Mucosa of stomach (tissue), 1 donor: ENCODE results near the gene APOBEC3F.
"Not testable (repeated sequence)": the region's sequence is repeated elsewhere in the genome, so short reads cannot be mapped to it uniquely, and the experiment has no call there.

ENCODE experiments used
- H3K27me3 ChIP-seq: one replicate; pipeline ENCODE4 v1.7.0; 2013; ENCODE audit warnings: mild to moderate bottlenecking, low read length; ENCODE audit not compliant: control insufficient read depth, insufficient read depth
- H3K36me3 ChIP-seq: one replicate; pipeline ENCODE4 v1.7.0; 2013; ENCODE audit warnings: low read length; ENCODE audit not compliant: control insufficient read depth, insufficient read depth
- H3K4me1 ChIP-seq: one replicate; pipeline ENCODE4 v1.7.0; 2013; ENCODE audit warnings: mild to moderate bottlenecking, low read length; ENCODE audit not compliant: control insufficient read depth, insufficient read depth
- H3K4me3 ChIP-seq: one replicate; pipeline ENCODE4 v1.7.0; 2013; ENCODE audit warnings: low read length
- H3K9ac ChIP-seq: one replicate; pipeline ENCODE4 v1.7.0; 2013; ENCODE audit warnings: mild to moderate bottlenecking, low read length, moderate library complexity
- H3K9me3 ChIP-seq: one replicate; pipeline ENCODE4 v1.7.0; 2013; ENCODE audit warnings: mild to moderate bottlenecking, low read length, moderate library complexity; ENCODE audit not compliant: control insufficient read depth
- donor health status: Pancreatic carcinoma.

The APOBEC3F gene

DNA sequence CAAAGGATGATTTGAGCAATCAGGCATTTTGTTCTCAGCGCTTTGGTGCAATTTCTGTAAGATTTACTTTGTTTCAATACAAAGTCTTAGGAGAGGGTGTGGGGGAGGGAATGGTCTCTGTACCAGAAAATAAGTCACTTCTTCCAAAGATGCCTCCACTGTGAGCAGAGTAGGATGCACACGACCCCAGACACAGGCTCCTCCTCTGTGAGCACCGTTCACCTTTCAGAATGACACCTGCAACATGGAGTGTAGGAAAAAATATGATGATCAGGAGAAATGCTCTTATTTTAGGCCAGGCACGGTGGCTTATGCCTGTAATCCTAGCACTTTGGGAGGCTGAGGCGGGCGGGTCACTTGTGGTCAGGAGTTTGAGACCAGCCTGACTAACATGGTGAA, 25.9 kb upstream of the APOBEC3F start:
- Histone ChIP-seq H3K9ac (peak overlapping the region; percentile 75), H3K4me3 (peak overlapping the region; percentile 67)
- not testable (repeated sequence) for H3K4me1 ChIP-seq, H3K36me3 ChIP-seq, H3K9me3 ChIP-seq, H3K27me3 ChIP-seq

DNA sequence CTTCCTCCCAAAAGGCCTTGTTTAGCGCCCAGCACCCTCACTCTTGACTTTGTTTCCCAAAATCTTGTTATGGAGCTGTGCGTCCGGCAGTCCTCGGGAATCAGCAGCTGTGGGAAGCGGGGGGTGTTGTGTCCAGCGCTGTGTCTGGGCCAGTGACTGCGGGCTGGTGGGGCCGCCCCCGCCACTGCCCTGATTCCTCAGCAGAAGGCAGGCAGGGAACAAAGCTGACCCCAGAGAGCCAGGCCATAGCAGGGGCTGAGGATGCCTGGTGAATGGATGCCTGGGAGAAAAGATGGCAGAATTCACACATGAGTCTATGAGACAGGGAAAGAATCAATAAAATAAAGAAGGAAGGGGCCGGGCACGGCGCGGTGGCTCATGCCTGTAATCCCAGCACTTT, 24.1 kb upstream of the APOBEC3F start:
- H3K36me3 ChIP-seq, result no peaks in the 10 kb centered on the region
- H3K27me3 ChIP-seq, result no peaks in the 10 kb centered on the region
- H3K4me1 ChIP-seq, result peaks cover 4% of the 10 kb centered on the region
- H3K9ac ChIP-seq, result no peak overlapping the region
- H3K4me3 ChIP-seq, result no peak overlapping the region
- H3K9me3 ChIP-seq, result no peaks in the 10 kb centered on the region

DNA sequence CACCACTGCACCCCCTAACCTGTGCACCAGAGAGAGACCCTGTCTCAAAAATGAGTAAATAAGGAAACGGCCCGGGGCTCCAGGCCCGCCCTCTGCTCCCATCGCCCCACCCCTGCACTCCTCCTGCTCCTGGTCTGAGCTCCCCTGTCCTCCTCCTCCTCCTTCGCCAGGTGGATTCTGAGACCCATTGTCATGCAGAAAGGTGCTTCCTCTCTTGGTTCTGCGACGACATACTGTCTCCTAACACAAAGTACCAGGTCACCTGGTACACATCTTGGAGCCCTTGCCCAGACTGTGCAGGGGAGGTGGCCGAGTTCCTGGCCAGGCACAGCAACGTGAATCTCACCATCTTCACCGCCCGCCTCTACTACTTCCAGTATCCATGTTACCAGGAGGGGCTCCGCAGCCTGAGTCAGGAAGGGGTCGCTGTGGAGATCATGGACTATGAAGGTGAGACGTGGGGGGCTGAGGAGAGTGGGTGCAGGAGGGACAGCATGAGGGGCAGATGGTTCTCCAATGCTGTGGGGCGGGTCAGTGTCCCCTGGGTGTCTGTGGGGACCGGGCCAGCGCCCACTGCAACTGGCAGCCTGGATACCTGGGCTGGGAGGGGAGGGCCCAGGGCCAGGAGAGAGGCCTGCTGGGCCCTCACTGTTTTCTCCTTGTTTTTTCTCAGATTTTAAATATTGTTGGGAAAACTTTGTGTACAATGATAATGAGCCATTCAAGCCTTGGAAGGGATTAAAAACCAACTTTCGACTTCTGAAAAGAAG, 22.9 kb upstream of the APOBEC3F start:
- H3K36me3 ChIP-seq, result no peaks in the 10 kb centered on the region
- H3K27me3 ChIP-seq, result no peaks in the 10 kb centered on the region
- no peak overlapping the region for H3K4me3 ChIP-seq
- H3K4me1 ChIP-seq, result peaks cover 10% of the 10 kb centered on the region
- no peaks in the 10 kb centered on the region for H3K9me3 ChIP-seq
- H3K9ac ChIP-seq, result no peak overlapping the region

DNA sequence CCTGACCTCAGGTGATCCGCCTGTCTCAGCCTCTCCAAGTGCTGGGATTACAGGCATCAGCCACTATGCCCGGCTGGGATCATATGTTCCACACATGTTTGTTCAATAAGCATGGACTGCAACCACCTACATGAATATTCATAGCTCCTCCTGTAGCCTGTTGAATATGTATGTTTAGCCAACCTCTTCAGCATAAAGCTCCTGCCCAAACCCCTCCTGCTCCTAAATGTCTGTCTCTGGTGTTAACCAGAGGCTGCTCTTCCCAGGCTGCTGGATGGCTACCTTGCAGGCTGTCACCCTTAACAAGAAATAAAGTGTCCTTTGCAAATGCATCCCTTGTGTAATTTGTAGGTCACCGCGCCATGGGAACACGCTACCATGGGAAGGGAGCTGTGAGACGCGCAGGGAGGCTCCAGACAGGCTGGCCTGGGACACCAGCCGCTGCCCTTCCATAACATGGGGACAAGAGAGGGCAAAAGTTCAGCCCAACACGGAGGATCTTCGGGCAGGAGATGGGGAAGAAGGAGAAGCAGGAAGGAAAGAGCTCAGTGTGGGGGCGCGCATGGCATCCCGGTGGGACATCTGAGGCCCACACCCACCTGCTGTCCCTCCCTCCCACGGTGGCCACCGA, 20.5 kb upstream of the APOBEC3F start:
- H3K9me3 ChIP-seq, H3K4me1 ChIP-seq, H3K36me3 ChIP-seq, H3K4me3 ChIP-seq, H3K9ac ChIP-seq, H3K27me3 ChIP-seq: not testable (repeated sequence)

DNA sequence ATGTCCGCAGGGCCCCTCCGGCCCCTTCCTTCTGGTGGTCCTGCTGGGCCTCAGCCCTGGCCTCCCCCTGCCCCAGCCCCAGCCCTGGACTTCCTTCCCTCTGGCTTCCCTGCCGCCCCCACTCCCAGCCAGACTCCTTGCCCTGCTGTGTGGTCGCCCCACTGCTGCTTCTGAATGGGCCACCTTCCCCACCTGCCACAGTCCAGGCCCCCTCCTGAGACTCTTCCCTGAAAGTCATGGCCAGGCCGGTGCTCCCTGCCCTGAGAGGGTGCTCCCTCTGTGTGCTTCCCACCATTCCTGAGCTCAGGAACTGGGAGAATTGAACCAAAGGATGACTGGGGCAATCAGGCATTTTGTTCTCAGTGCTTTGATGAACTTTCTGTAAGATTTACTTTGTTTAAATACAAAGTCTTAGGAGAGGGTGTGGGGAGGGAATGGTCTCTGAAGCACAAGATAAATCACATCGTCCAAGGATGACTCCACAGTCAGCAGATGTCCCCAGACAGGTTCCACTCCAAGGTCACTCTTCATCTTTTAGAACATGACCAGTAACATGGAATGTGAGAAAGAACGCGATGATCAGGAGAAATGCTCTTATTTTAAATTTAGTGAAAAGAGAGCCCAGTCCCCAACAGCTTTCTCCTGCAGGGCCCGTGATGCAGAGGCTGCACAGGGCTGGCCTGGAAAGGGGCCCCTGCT, 19.0 kb upstream of the APOBEC3F start:
- H3K36me3 ChIP-seq, result no peaks in the 10 kb centered on the region
- H3K9ac ChIP-seq, result peak overlapping the region; percentile 87
- H3K27me3 ChIP-seq, result no peaks in the 10 kb centered on the region
- H3K4me3 ChIP-seq, result peak overlapping the region; percentile 62
- no peaks in the 10 kb centered on the region for H3K9me3 ChIP-seq
- H3K4me1 ChIP-seq, result peaks cover 6% of the 10 kb centered on the region

DNA sequence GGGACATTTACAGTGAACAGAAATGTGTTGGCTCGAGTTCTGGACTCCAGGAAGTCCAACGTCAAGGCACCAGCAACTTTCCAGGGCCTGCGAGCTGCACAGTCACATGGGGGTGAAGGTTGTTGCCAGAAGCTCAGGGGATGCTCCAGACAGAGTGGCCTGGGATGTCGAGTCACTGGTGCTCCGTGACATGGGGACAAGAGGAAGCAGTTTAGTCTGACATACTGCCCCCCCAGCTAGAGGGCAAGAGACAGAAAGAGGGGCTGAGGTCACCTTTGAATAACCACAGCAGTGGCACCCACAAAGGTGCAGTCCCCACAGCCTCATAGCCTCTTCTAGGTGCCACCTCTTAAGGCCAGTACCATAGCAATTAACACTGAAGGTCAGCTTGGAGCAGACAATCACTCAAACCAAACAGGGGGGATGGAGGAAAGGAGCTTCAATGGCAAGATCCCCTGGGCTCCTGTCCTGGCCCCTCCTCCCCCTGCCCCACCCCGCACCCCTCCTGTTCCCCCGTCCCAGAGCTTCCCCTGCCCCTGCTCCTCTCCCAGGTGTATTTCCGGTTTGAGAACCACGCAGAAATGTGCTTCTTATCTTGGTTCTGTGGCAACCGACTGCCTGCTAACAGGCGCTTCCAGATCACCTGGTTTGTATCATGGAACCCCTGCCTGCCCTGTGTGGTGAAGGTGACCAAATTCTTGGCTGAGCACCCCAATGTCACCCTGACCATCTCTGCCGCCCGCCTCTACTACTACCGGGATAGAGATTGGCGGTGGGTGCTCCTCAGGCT, 15.9 kb upstream of the APOBEC3F start:
- H3K36me3 ChIP-seq, result no peaks in the 10 kb centered on the region
- no peak overlapping the region for H3K4me3 ChIP-seq
- peaks cover 6% of the 10 kb centered on the region for H3K4me1 ChIP-seq
- no peaks in the 10 kb centered on the region for H3K9me3 ChIP-seq
- no peaks in the 10 kb centered on the region for H3K27me3 ChIP-seq
- no peak overlapping the region for H3K9ac ChIP-seq

DNA sequence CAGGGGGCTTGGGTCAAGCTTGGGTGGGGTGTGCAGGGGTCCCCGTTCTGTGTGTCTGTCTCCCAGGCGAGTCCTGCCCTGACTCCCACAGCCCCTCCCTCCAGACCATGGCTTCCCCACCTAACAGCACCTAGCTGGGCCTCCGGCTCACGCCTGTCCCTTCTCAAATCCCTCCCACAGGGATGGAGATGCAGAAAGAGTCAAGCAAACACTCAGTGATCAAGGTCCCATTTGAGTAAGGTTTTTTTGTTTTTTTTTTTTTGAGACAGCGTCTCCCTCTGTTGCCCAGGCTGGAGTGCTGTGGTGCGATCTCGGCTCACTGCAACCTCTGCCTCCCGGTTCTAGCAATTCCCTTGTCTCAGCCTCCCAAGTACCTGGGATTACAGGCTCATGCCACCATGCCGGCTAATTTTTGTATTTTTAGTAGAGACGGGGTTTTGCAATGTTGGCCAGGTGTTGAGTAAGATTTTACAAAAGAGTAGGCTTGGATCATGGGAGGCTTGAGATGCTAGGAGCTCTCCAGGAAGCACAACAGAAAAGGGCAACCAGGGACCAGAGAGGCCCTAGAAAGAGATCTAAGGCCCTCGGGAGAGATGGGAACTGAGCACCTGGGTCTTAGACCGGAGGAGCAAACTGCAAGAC, 14.0 kb upstream of the APOBEC3F start:
- Histone ChIP-seq H3K9ac (no peak overlapping the region), H3K9me3 (no peaks in the 10 kb centered on the region), H3K4me1 (peaks cover 6% of the 10 kb centered on the region), H3K36me3 (no peaks in the 10 kb centered on the region), H3K27me3 (no peaks in the 10 kb centered on the region), H3K4me3 (no peak overlapping the region)

DNA sequence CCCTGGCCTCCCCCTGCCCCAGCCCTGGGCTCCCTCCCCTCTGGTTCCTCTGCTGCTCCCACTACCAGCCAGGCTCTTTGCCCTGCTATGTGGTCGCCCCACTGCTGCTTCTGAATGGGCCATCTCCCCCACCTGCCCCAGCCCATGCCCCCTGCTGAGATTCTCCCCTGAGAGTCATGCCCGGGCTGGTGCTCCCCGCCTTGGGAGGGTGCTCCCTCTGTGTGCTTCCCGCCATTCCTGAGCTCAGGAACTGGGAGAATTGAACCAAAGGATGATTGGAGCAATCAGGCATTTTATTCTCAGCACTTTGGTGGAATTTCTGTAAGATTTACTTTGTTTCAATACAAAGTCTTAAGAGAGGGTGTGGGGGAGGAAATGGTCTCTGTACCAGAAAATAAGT, 12.9 kb upstream of the APOBEC3F start:
- Histone ChIP-seq H3K9ac (no peak overlapping the region), H3K4me1 (no peaks in the 10 kb centered on the region), H3K36me3 (no peaks in the 10 kb centered on the region), H3K27me3 (no peaks in the 10 kb centered on the region), H3K4me3 (no peak overlapping the region), H3K9me3 (no peaks in the 10 kb centered on the region)

DNA sequence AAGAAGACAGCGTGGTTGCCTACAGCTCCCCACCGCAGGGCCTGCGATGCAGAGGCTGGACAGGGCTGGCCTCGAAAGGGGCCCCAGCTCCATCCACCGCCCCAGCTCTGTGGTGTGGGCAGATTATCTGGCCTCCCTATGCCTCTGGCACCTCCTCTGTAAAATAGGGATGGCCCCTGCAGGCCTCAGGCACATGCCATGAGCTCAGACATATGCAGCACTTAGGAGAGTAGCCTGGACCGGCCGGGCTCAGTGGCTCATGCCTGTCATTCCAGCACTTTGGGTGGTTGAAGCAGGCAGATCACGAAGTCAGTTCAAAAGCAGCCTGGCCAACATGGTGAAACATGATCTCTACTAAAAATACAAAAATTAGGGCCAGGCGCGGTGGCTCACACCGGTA, 12.4 kb upstream of the APOBEC3F start:
- no peak overlapping the region for H3K4me3 ChIP-seq
- H3K9ac ChIP-seq, result no peak overlapping the region
- no peaks in the 10 kb centered on the region for H3K36me3 ChIP-seq
- H3K9me3 ChIP-seq, result no peaks in the 10 kb centered on the region
- no peaks in the 10 kb centered on the region for H3K4me1 ChIP-seq
- no peaks in the 10 kb centered on the region for H3K27me3 ChIP-seq

DNA sequence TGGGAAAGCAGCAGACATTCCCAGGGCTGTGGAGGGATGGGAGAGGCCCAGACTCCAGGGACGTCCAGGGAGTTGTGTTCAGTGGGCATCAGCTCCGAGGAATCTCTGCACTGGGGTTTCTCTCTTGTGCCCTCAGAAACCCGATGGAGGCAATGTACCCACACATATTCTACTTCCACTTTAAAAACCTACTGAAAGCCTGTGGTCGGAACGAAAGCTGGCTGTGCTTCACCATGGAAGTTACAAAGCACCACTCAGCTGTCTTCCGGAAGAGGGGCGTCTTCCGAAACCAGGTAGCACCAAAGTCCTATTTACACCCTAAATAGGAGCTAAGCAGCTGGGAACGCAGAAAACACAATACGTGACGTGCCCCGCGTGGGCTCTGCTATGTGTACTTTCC, 11.4 kb upstream of the APOBEC3F start:
- H3K9ac ChIP-seq, result no peak overlapping the region
- no peaks in the 10 kb centered on the region for H3K36me3 ChIP-seq

DNA sequence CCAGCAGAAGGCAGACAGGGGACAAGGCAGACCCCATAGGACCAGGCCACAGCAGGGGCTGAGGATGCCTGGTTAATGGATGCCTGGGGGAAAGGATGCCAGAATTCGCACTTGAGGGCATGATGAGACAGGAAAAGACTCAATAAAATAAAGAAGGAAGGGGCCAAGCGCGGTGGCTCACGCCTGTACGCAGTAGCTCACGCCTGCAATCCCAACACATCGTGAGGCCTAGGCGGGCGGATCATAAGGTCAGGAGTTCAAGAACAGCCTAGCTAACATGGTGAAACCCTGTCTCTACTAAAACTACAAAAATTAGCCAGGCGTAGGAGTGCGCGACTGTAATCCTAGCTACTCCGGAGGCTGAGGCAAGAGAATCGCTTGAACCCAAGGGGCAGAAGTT, 10.0 kb upstream of the APOBEC3F start:
- no peaks in the 10 kb centered on the region for H3K27me3 ChIP-seq
- H3K4me3 ChIP-seq, result no peak overlapping the region
- H3K4me1 ChIP-seq, result no peaks in the 10 kb centered on the region
- no peaks in the 10 kb centered on the region for H3K9me3 ChIP-seq
- no peaks in the 10 kb centered on the region for H3K36me3 ChIP-seq
- no peak overlapping the region for H3K9ac ChIP-seq

More for the DNA sequence above, 11.4 kb upstream of the APOBEC3F start:
- no peaks in the 10 kb centered on the region for H3K9me3 ChIP-seq
- H3K4me3 ChIP-seq, result no peak overlapping the region
- H3K4me1 ChIP-seq, result no peaks in the 10 kb centered on the region
- no peaks in the 10 kb centered on the region for H3K27me3 ChIP-seq
